Measurements from ENCODE around the gene SEC23B. TPM values are rescaled to one million over a fixed set of nuclear protein-coding genes. Genes with fewer than 3 reads are reported as not detected.

Gene SEC23B
- total and polyA plus RNA-seq, 2 of the 13 experiments (the other 11 are each of a cell fraction or from before 2014, with no cell fraction given), result 114 to 120 TPM

DNA sequence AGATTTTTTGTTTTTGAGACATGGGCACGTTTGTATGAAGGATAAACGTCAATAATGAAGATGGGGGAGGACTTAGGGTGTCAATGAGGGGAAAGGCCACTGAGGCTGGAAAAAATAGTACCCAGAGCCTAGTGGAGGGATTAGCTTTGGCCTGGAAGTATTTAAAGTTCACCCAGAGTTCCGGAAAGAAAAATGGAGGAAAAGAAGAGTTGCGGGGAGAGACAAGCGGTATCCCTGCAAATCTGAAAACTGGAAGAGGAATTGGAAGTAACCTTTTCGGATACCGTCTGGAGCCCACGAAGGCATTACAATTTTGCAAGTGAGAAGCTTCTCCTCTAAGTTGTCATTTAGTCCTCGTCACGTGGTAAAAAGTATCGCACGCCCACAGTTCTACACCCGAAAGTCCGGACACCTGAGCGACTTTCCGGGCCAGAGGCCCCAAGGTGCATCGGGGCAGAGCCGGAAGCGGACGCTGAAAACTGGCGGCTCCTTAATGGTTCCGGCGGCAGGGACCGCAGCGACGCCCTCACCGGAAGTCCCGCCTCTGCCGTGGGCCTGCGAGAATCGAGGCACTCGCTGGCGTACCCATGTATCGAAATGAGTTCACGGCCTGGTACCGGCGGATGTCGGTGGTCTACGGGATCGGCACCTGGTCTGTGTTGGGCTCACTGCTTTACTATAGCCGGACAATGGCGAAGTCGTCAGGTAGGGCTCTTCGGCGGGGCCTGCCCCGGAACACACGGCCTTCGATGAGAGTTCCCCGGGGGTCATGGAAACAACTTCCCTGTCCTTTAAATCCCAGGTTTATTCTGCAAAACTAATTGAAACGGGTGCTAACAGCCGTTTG is 59.4 kb downstream of the SEC23B start, which contains the start of gene SMIM26 (continued):
- TF ChIP-seq, protein P1, sequence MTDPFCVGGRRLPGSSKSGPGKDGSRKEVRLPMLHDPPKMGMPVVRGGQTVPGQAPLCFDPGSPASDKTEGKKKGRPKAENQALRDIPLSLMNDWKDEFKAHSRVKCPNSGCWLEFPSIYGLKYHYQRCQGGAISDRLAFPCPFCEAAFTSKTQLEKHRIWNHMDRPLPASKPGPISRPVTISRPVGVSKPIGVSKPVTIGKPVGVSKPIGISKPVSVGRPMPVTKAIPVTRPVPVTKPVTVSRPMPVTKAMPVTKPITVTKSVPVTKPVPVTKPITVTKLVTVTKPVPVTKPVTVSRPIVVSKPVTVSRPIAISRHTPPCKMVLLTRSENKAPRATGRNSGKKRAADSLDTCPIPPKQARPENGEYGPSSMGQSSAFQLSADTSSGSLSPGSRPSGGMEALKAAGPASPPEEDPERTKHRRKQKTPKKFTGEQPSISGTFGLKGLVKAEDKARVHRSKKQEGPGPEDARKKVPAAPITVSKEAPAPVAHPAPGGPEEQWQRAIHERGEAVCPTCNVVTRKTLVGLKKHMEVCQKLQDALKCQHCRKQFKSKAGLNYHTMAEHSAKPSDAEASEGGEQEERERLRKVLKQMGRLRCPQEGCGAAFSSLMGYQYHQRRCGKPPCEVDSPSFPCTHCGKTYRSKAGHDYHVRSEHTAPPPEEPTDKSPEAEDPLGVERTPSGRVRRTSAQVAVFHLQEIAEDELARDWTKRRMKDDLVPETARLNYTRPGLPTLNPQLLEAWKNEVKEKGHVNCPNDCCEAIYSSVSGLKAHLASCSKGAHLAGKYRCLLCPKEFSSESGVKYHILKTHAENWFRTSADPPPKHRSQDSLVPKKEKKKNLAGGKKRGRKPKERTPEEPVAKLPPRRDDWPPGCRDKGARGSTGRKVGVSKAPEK (CRISPR knock-in tag; IDR thresholded peaks at IDR 0.05; ENCODE audit: borderline replicate concordance), result peak; percentile 82; the same call in 1 of the 2 replicates
- TF ChIP-seq SAFB2 (CRISPR knock-in tag; IDR thresholded peaks at IDR 0.05; ENCODE audit: borderline replicate concordance, low read depth) (peak; percentile 87), CCAR2 (optimal IDR thresholded peaks at IDR 0.05; ENCODE audit: low read depth, low read length) (no peak), SP2 (CRISPR knock-in tag; IDR thresholded peaks at IDR 0.05) (peak; percentile 98), MEF2D (CRISPR knock-in tag; IDR thresholded peaks at IDR 0.05) (peak; percentile 95), KLF16 (CRISPR knock-in tag; IDR thresholded peaks at IDR 0.05) (peak in 1 of 2 experiments; percentile 98; a peak in 2 of 4 replicates), TMF1 (CRISPR knock-in tag; IDR thresholded peaks at IDR 0.05; ENCODE audit: low read depth) (no peak)
- TF ChIP-seq, protein P2, sequence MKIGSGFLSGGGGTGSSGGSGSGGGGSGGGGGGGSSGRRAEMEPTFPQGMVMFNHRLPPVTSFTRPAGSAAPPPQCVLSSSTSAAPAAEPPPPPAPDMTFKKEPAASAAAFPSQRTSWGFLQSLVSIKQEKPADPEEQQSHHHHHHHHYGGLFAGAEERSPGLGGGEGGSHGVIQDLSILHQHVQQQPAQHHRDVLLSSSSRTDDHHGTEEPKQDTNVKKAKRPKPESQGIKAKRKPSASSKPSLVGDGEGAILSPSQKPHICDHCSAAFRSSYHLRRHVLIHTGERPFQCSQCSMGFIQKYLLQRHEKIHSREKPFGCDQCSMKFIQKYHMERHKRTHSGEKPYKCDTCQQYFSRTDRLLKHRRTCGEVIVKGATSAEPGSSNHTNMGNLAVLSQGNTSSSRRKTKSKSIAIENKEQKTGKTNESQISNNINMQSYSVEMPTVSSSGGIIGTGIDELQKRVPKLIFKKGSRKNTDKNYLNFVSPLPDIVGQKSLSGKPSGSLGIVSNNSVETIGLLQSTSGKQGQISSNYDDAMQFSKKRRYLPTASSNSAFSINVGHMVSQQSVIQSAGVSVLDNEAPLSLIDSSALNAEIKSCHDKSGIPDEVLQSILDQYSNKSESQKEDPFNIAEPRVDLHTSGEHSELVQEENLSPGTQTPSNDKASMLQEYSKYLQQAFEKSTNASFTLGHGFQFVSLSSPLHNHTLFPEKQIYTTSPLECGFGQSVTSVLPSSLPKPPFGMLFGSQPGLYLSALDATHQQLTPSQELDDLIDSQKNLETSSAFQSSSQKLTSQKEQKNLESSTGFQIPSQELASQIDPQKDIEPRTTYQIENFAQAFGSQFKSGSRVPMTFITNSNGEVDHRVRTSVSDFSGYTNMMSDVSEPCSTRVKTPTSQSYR (CRISPR knock-in tag; IDR thresholded peaks at IDR 0.05; ENCODE audit: borderline replicate concordance), result no peak
- TF ChIP-seq, protein P3, sequence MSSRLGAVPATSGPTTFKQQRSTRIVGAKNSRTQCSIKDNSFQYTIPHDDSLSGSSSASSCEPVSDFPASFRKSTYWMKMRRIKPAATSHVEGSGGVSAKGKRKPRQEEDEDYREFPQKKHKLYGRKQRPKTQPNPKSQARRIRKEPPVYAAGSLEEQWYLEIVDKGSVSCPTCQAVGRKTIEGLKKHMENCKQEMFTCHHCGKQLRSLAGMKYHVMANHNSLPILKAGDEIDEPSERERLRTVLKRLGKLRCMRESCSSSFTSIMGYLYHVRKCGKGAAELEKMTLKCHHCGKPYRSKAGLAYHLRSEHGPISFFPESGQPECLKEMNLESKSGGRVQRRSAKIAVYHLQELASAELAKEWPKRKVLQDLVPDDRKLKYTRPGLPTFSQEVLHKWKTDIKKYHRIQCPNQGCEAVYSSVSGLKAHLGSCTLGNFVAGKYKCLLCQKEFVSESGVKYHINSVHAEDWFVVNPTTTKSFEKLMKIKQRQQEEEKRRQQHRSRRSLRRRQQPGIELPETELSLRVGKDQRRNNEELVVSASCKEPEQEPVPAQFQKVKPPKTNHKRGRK (CRISPR knock-in tag; IDR thresholded peaks at IDR 0.05), result no peak
- TF ChIP-seq, protein P4, sequence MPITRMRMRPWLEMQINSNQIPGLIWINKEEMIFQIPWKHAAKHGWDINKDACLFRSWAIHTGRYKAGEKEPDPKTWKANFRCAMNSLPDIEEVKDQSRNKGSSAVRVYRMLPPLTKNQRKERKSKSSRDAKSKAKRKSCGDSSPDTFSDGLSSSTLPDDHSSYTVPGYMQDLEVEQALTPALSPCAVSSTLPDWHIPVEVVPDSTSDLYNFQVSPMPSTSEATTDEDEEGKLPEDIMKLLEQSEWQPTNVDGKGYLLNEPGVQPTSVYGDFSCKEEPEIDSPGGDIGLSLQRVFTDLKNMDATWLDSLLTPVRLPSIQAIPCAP (CRISPR knock-in tag; IDR thresholded peaks at IDR 0.05; ENCODE audit: low read depth), result peak; percentile 84; the same call in 1 of the 2 replicates
- TF ChIP-seq, protein P5, sequence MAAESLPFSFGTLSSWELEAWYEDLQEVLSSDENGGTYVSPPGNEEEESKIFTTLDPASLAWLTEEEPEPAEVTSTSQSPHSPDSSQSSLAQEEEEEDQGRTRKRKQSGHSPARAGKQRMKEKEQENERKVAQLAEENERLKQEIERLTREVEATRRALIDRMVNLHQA (CRISPR knock-in tag; IDR thresholded peaks at IDR 0.05), result no peak
- TF ChIP-seq, protein P6, sequence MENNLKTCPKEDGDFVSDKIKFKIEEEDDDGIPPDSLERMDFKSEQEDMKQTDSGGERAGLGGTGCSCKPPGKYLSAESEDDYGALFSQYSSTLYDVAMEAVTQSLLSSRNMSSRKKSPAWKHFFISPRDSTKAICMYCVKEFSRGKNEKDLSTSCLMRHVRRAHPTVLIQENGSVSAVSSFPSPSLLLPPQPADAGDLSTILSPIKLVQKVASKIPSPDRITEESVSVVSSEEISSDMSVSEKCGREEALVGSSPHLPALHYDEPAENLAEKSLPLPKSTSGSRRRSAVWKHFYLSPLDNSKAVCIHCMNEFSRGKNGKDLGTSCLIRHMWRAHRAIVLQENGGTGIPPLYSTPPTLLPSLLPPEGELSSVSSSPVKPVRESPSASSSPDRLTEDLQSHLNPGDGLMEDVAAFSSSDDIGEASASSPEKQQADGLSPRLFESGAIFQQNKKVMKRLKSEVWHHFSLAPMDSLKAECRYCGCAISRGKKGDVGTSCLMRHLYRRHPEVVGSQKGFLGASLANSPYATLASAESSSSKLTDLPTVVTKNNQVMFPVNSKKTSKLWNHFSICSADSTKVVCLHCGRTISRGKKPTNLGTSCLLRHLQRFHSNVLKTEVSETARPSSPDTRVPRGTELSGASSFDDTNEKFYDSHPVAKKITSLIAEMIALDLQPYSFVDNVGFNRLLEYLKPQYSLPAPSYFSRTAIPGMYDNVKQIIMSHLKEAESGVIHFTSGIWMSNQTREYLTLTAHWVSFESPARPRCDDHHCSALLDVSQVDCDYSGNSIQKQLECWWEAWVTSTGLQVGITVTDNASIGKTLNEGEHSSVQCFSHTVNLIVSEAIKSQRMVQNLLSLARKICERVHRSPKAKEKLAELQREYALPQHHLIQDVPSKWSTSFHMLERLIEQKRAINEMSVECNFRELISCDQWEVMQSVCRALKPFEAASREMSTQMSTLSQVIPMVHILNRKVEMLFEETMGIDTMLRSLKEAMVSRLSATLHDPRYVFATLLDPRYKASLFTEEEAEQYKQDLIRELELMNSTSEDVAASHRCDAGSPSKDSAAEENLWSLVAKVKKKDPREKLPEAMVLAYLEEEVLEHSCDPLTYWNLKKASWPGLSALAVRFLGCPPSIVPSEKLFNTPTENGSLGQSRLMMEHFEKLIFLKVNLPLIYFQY (CRISPR knock-in tag; IDR thresholded peaks at IDR 0.05; ENCODE audit: borderline replicate concordance), result peak; percentile 90; the same call in 1 of the 2 replicates
